WTC11 (cell line): Measurements from ENCODE around the gene GLYATL1B.
"Not testable (repeated sequence)": the region's sequence is repeated elsewhere in the genome, so short reads cannot be mapped to it uniquely, and the experiment has no call there.

Experiments
- CTCF ChIP-seq: fragments of 200-600 bp; IDR thresholded peaks from 2 replicates; pipeline ENCODE4 v1.8.0; 2022; ENCODE audit warnings: antibody characterized with exemption
- ELF4 ChIP-seq: sonication (generic); formaldehyde crosslinking; IDR thresholded peaks from 2 replicates; pipeline ENCODE4 v1.8.1; 2022; ENCODE audit warnings: low read depth, mild to moderate bottlenecking, moderate library complexity, missing genetic modification reagents
- KAT7 ChIP-seq: sonication (generic); formaldehyde crosslinking; IDR thresholded peaks from 2 replicates; pipeline ENCODE4 v1.8.1; 2023; ENCODE audit warnings: missing genetic modification reagents, mild to moderate bottlenecking, borderline replicate concordance
- SMAD3 ChIP-seq: sonication (generic); formaldehyde crosslinking; IDR thresholded peaks from 2 replicates; pipeline ENCODE4 v1.8.0; 2022; ENCODE audit warnings: missing genetic modification reagents, mild to moderate bottlenecking, borderline replicate concordance
- TEAD1 ChIP-seq: sonication (generic); formaldehyde crosslinking; IDR thresholded peaks from 2 replicates; pipeline ENCODE4 v1.8.0; 2022; ENCODE audit warnings: mild to moderate bottlenecking, missing genetic modification reagents
- TP53 ChIP-seq: sonication (generic); formaldehyde crosslinking; IDR thresholded peaks from 2 replicates; pipeline ENCODE4 v1.8.1; 2023; ENCODE audit warnings: mild to moderate bottlenecking, missing genetic modification reagents
- TF ChIP-seq, protein P1 (sequence below): sonication (generic); formaldehyde crosslinking; IDR thresholded peaks from 2 replicates; pipeline ENCODE4 v1.8.1; 2023; ENCODE audit warnings: mild to moderate bottlenecking, missing genetic modification reagents, moderate library complexity

- not testable (repeated sequence) for TF ChIP-seq SMAD3, ELF4, KAT7, TP53 (CRISPR knock-in tag)
- TF ChIP-seq CTCF (peak; percentile 93), TEAD1 (peak; percentile 59; the same call in 1 of the 2 replicates)
- TF ChIP-seq, protein P1, sequence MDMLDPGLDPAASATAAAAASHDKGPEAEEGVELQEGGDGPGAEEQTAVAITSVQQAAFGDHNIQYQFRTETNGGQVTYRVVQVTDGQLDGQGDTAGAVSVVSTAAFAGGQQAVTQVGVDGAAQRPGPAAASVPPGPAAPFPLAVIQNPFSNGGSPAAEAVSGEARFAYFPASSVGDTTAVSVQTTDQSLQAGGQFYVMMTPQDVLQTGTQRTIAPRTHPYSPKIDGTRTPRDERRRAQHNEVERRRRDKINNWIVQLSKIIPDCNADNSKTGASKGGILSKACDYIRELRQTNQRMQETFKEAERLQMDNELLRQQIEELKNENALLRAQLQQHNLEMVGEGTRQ (CRISPR knock-in tag): not testable (repeated sequence)
Measured at GRCh38 chr11:59058120-59059033, 27.7 kb upstream of the GLYATL1B start.
